HG03064 (cell line): ENCODE data around the gene LRMDA.

Experiments used
- ATAC-seq: cut with Tn5 transposase; IDR thresholded peaks from one replicate; pipeline ENCODE4 v1.9.1; 2021; ENCODE audit warnings: low read depth; ENCODE audit not compliant: unreplicated experiment

Gene LRMDA

DNA sequence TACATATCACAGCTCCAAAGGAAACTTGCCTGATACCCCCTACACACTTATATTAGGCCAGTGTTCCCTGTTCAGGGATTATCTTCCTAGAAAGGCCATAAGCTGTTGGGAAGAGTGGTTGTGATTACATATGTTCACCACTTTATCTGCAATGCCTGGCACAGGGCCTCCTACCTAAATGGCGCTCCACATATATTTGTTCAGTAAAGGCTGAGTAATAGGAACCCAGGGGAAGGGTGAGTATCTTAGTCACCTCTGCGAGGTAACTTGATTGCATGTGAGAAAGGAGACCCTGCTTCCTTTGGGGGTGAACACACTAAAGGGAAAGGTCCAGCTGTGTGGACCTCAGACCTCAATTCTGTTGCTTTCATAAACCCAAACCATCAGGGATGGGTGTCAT, 896.0 kb downstream of the LRMDA start:
- no peak for ATAC-seq

- no peak for ATAC-seq
These were observed 896.9 kb downstream of the LRMDA start for GRCh38 chr10:76328348-76328747.

DNA sequence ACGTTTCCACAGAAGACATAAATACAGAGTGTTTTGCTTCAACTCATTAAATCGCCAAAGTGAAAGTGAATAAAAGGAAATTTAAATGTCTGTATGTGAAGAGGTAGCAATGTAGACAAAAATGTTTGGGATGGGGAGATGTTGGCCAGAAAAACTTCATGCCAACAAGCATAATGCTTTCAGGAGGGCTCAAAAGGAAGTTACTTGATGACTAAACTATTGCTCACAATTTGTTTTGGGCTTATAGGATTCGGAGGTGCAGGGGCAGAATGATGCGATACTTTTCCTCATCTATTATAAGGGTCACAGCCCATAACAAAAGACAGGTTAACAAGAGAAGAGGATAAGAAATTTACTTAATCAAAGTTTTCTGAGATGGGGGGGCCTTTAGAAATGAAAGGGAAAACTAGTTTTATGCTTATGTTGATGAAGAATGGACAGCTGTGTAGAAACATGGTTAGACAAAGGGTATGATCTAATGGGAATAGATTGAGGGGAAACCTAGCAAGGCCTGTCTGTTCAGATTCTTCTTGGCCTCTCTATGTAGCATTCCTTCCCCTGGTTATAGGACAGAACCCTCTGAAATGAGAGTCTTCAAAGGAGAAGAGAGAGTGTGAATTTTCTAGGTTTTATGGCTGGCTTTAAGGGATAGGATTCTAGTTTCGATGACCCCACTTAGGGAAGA, 898.6 kb downstream of the LRMDA start:
- no peak for ATAC-seq

GRCh38 chr10:76331742-76332141, 900.3 kb downstream of the LRMDA start:
- ATAC-seq: no peak

DNA sequence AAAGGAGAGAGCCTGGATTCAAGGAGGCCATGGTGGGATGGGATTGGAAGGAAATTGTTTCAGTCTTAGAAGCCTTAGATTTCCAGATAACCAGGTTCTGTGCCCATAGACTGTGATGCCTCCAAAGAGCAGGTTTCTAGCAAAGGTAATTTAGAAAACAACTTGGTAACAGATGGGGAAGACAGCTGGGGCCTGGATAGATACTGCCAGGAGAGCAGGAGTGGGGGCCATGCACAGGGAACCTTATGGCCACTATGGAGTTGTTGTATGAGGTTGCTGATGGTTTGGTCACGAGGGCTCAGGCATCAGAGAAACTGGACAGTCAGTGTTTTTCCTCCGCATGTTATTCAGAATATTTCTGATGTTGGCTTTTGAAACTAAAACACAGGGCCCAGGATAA, 901.9 kb downstream of the LRMDA start:
- ATAC-seq: no peak

GRCh38 chr10:76333796-76334195, 902.4 kb downstream of the LRMDA start:
- no peak for ATAC-seq

DNA sequence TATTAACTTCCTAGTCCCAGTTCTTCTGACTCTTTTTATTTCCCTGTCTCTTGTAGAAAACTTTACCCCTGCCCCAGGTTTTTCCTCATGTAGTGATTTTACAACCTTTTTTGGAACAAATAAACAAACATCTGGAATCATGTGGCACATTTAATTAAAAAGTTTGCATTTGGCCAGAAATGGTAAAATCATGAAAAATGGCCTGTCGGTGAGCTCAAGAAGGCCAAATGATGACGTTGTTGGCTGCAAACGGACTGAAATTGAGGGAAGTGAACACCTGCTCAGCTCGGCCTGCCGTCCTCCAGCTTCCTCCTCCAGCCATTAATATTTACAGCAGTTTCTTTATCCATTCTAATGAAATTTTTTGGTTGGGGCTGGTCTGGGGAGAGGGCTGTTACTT, 902.8 kb downstream of the LRMDA start:
- no peak for ATAC-seq

- no peak for ATAC-seq
These were observed 905.0 kb downstream of the LRMDA start for GRCh38 chr10:76336213-76336963.

DNA sequence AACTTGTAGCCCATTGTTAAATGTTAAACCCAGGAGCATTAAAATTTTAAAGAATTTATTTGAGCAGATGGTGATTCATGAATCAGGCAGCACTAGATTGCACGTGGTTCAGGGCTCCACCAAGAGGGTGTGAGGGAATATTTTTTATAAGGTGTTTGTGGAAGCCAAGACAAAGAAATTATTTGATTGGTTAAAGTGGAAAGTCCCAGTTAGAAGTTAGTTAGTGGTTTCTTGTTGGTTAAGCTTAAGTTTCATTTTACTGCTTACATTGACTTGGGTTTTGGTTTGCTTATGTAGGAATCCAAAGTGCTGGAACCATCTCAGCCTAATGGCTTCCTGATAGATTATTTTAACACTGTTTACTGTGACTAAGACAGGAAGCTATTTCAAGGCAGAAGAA, 906.2 kb downstream of the LRMDA start:
- no peak for ATAC-seq

DNA sequence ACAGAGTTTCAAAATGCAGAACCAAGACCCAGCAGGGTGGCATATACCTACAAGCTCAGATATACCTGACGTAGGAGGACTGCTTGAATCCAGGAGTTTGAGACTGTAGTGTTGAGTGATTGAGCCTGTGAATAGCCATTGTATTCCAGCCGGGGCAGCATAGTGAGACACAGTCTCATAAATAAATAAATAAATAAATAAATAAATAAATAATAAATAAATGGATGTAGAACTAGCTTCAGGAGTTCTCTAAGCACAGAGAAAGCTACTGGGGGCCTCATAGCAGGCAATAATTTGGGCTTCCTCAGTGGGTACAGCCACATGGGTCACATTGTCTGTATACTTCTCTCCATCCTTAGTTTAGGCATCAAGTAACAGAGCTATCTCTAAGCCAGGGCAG, 906.8 kb downstream of the LRMDA start:
- no peak for ATAC-seq

GRCh38 chr10:76341740-76342139, 910.3 kb downstream of the LRMDA start:
- ATAC-seq: no peak

GRCh38 chr10:76342996-76343395, 911.6 kb downstream of the LRMDA start:
- ATAC-seq: no peak

GRCh38 chr10:76347832-76348231, 916.4 kb downstream of the LRMDA start:
- ATAC-seq: no peak

DNA sequence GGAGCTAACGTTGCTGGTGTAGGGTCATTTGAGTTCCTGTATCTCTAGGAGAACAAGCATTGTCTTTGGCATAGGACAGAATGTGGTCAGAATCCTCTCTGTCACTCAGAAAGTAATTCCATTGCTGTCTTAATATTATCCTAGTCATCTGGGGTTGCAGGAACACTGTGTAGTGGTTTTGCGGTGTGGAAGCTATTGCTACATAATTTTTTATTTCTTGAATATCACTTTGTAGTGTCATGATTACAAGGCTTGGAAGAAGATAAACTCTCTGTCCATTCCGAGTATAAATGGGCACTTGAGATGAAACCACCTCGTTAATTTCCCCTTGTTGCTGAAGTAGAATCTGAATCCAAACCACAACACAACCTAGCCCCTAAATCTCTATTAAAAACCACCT, 919.2 kb downstream of the LRMDA start:
- no peak for ATAC-seq

DNA sequence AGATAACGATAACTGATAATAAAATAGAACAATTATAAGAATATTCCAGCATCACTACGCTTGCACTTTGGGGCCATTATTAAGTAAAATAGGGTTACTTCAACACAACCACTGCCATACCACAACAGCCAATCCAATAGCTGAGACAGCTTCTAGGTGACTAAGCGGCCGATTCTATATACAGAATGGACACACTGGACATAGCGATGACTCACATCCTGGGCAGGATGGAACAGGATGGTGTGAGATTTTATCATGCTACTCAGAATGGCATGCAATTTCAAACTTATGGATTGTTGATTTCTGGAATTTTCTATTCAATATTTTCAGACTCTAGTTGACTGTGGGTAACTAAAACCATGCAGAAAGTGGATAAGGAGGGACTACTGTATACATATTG, 920.9 kb downstream of the LRMDA start:
- ATAC-seq: no peak

- ATAC-seq: no peak
These were observed 921.9 kb downstream of the LRMDA start for GRCh38 chr10:76353237-76353851.

DNA sequence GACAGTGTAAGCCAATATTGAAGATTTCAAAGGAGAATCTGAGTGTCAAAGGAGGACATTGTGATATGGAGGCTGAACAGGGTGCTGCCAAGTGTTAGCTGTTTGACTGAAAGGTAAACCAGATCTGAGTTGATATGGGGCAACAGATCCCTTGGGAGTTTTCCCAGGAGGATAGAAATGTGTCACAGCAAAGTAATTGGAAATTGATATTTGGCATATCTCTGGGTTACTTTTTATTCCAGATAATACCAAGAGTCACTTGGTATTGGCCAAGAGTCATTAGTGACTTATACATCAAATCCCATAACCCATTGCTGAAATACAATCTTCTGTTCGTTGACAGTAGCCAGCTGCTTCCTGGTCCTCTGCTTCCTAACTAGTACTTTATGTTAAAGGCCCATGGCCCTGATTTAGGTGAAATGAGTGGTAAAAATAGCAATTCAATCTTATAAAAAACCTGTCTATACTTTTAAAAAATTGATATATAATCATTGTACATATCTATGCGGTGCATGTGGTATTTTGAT, 922.9 kb downstream of the LRMDA start:
- no peak for ATAC-seq

GRCh38 chr10:76354921-76355320, 923.5 kb downstream of the LRMDA start:
- no peak for ATAC-seq

DNA sequence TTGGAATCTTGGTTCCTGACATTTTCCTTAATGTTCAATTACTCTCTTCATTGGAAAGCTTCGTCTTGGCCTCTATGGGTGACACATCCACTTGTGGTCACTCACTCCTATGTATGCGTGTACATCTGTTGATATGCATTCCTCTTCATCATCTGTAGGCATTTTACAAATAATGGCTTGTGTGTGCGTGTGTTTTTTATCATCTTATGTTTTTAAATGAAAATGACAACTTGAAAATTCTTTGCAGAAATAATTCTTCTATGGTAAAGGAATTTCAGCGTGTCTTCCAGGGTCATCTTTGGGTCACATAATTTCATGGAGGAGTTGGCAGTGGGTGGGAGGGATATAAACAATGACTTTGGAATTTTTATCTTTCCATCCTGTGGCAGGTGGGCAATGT, 925.1 kb downstream of the LRMDA start:
- ATAC-seq: no peak

GRCh38 chr10:76357726-76358415, 926.4 kb downstream of the LRMDA start:
- no peak for ATAC-seq

DNA sequence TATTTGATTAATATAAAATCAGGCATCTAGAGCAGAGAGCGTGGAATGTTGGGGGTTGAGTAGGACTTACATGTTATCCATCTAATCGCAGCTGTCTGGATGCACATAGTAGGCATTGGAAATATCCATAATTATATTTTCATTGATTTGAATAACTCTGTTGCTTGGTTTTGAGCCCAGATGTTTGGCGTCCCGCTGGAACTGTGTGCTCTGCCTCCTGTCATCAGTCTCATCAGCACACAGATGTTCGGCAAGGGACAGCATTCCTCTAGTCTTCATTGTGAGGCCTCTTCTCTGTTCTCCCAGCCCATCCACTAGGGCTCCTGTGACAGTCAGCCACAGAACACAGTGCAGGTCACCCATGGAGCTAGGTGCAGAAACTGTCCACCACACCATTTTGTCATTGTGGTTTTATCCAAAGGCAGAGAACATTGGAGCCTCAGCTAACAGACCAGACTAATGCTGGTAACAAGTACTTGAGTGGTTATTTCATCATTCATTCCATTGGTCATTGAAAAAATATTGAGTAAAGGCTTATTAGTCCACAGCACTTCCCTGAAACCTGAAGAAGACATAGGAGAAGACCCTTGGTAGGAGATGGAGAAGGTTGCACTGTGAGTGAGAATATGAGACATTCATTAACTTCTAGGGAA, 927.4 kb downstream of the LRMDA start:
- ATAC-seq: no peak
